Measurements from ENCODE around the gene GTF2IRD1. TPM values are rescaled to one million over a fixed set of nuclear protein-coding genes. Genes with fewer than 3 reads are reported as not detected.
"Not testable (repeated sequence)": the region's sequence is repeated elsewhere in the genome, so short reads cannot be mapped to it uniquely, and the experiment has no call there.

GTF2IRD1 gene
- total RNA-seq, 1 donor from 2014 or later, result 21.7 TPM

GRCh38 chr7:74501298-74501697 lies 47.6 kb downstream of the GTF2IRD1 start:
- ATAC-seq (ENCODE audit: poor library complexity), result peak; percentile 66
- intact Hi-C loops (cut with DNase I), result no loop called here

GRCh38 chr7:74502216-74502891 lies 48.6 kb downstream of the GTF2IRD1 start:
- intact Hi-C loops (cut with DNase I), result no loop called here
- ATAC-seq (ENCODE audit: poor library complexity) (peak; percentile 63), DNase-seq (peak; percentile 72)

More at GRCh38 chr7:74501298-74501697, 47.6 kb downstream of the GTF2IRD1 start:
- peak; percentile 73 for DNase-seq

- peak; percentile 14 for ATAC-seq (ENCODE audit: poor library complexity)
- intact Hi-C loops (cut with DNase I), result no loop called here
These were observed 49.4 kb downstream of the GTF2IRD1 start for GRCh38 chr7:74503061-74503460.

GRCh38 chr7:74503943-74504342 lies 50.2 kb downstream of the GTF2IRD1 start:
- DNase-seq (no peak), ATAC-seq (ENCODE audit: poor library complexity) (no peak)
- intact Hi-C loops (cut with DNase I), result no loop called here

More at GRCh38 chr7:74503061-74503460, 49.4 kb downstream of the GTF2IRD1 start:
- peak; percentile 50 for DNase-seq

GRCh38 chr7:74505471-74506324 lies 52.0 kb downstream of the GTF2IRD1 start:
- ATAC-seq (ENCODE audit: poor library complexity) (no peak), DNase-seq (peak; percentile 13)
- intact Hi-C loops (cut with DNase I), result no loop called here

- ATAC-seq (ENCODE audit: poor library complexity), result no peak
- no peak for DNase-seq
- intact Hi-C loops (cut with DNase I), result no loop called here
These were observed 52.6 kb downstream of the GTF2IRD1 start for GRCh38 chr7:74506325-74506724.

- intact Hi-C loops (cut with DNase I), result no loop called here
- no peak for DNase-seq
- no peak for ATAC-seq (ENCODE audit: poor library complexity)
These were observed 54.0 kb downstream of the GTF2IRD1 start for GRCh38 chr7:74507538-74508319.

- intact Hi-C loops (cut with DNase I), result not testable (repeated sequence)
These were observed 55.7 kb downstream of the GTF2IRD1 start for GRCh38 chr7:74509453-74509852.

GRCh38 chr7:74511345-74511744 lies 57.6 kb downstream of the GTF2IRD1 start:
- peak; percentile 17 for DNase-seq
- intact Hi-C loops (cut with DNase I), result no loop called here
- no peak for ATAC-seq (ENCODE audit: poor library complexity)

More at GRCh38 chr7:74509453-74509852, 55.7 kb downstream of the GTF2IRD1 start:
- DNase-seq, result peak; percentile 10
- not testable (repeated sequence) for ATAC-seq (ENCODE audit: poor library complexity)

- ATAC-seq (ENCODE audit: poor library complexity), result no peak
- DNase-seq, result no peak
- intact Hi-C loops (cut with DNase I), result no loop called here
These were observed 59.1 kb downstream of the GTF2IRD1 start for GRCh38 chr7:74512762-74513161.

- ATAC-seq (ENCODE audit: poor library complexity) (peak; percentile 81), DNase-seq (peak; percentile 51)
- intact Hi-C loops (cut with DNase I), result no loop called here
These were observed 60.5 kb downstream of the GTF2IRD1 start for GRCh38 chr7:74514131-74514591.

GRCh38 chr7:74515276-74515675 lies 61.6 kb downstream of the GTF2IRD1 start:
- ATAC-seq (ENCODE audit: poor library complexity) (no peak), DNase-seq (no peak)
- intact Hi-C loops (cut with DNase I), result no loop called here

- intact Hi-C loops (cut with DNase I), result no loop called here
- ATAC-seq (ENCODE audit: poor library complexity), result no peak
- DNase-seq, result no peak
These were observed 62.5 kb downstream of the GTF2IRD1 start for GRCh38 chr7:74516214-74516613.

- no peak for ATAC-seq (ENCODE audit: poor library complexity)
- DNase-seq, result no peak
- intact Hi-C loops (cut with DNase I), result no loop called here
These were observed 64.3 kb downstream of the GTF2IRD1 start for GRCh38 chr7:74518041-74518440.

- DNase-seq, result no peak
- no peak for ATAC-seq (ENCODE audit: poor library complexity)
- intact Hi-C loops (cut with DNase I), result no loop called here
These were observed 64.9 kb downstream of the GTF2IRD1 start for GRCh38 chr7:74518654-74519053.

- no peak for DNase-seq
- intact Hi-C loops (cut with DNase I), result no loop called here
- ATAC-seq (ENCODE audit: poor library complexity), result no peak
These were observed 65.7 kb downstream of the GTF2IRD1 start for GRCh38 chr7:74519395-74519794.

GRCh38 chr7:74521855-74522254 lies 68.1 kb downstream of the GTF2IRD1 start:
- no peak for ATAC-seq (ENCODE audit: poor library complexity)
- DNase-seq, result no peak
- intact Hi-C loops (cut with DNase I), result no loop called here

GRCh38 chr7:74522281-74522905 lies 68.7 kb downstream of the GTF2IRD1 start:
- intact Hi-C loops (cut with DNase I), result no loop called here
- no peak for ATAC-seq (ENCODE audit: poor library complexity)

GRCh38 chr7:74523015-74523414 lies 69.3 kb downstream of the GTF2IRD1 start:
- intact Hi-C loops (cut with DNase I), result no loop called here
- DNase-seq, result no peak
- ATAC-seq (ENCODE audit: poor library complexity), result no peak

More at GRCh38 chr7:74522281-74522905, 68.7 kb downstream of the GTF2IRD1 start:
- no peak for DNase-seq

Data from Right ventricle myocardium superior (tissue), 1 donor.